GM23338 (cell line): ENCODE measurements around the gene CCDC177. TPM values are rescaled to one million over a fixed set of nuclear protein-coding genes. Genes with fewer than 3 reads are reported as not detected.
A peak's percentile ranks its signal among the peaks of the same experiment; 100 is the strongest.

Experiments used
- ATAC-seq: fragments of 200-7000 bp; cut with Tn5 transposase; 3 replicates; pipeline ENCODE4 v1.9.1; 2020
- DNase-seq: peaks from one replicate; pipeline ENCODE4 v3.0.0-alpha.2; 2015; ENCODE audit warnings: low spot score
- H2AFZ ChIP-seq: fragments of 200-600 bp; sonication (generic); 2 replicates; pipeline ENCODE4 v1.8.0; 2016; ENCODE audit warnings: antibody characterized with exemption, mild to moderate bottlenecking, moderate library complexity
- H3F3A ChIP-seq: fragments of 200-600 bp; sonication (generic); replicated peaks from 2 replicates; pipeline ENCODE4 v1.8.0; 2017; ENCODE audit warnings: antibody characterized with exemption, mixed run types, low read depth
- H3K27ac ChIP-seq: fragments of 200-600 bp; sonication (generic); 2 replicates; pipeline ENCODE4 v1.6.1; 2016; ENCODE audit warnings: low read depth
- H3K27me3 ChIP-seq: fragments of 200-600 bp; sonication (generic); 2 replicates; pipeline ENCODE4 v1.8.0; 2016; ENCODE audit warnings: mild to moderate bottlenecking, mixed run types, moderate library complexity; ENCODE audit not compliant: insufficient read depth
- H3K36me3 ChIP-seq: fragments of 200-600 bp; sonication (generic); 2 replicates; pipeline ENCODE4 v1.8.0; 2016; ENCODE audit warnings: mild to moderate bottlenecking; ENCODE audit not compliant: insufficient read depth
- H3K4me1 ChIP-seq: fragments of 200-600 bp; sonication (generic); 2 replicates; pipeline ENCODE4 v1.8.0; 2016; ENCODE audit warnings: mild to moderate bottlenecking, moderate library complexity; ENCODE audit not compliant: insufficient read depth
- H3K4me2 ChIP-seq: fragments of 200-600 bp; sonication (generic); 2 replicates; pipeline ENCODE4 v1.7.1; 2017; ENCODE audit warnings: mixed run types
- H3K4me3 ChIP-seq: fragments of 200-600 bp; sonication (generic); 2 replicates; pipeline ENCODE4 v1.6.1; 2016; ENCODE audit warnings: mixed run types
- H3K79me2 ChIP-seq: fragments of 200-600 bp; sonication (generic); replicated peaks from 2 replicates; pipeline ENCODE4 v1.8.0; 2017; ENCODE audit warnings: mild to moderate bottlenecking; ENCODE audit not compliant: insufficient read depth
- H3K9me2 ChIP-seq: fragments of 200-600 bp; sonication (generic); 2 replicates; pipeline ENCODE4 v1.8.0; 2017; ENCODE audit not compliant: insufficient read depth
- H4K20me1 ChIP-seq: fragments of 200-600 bp; sonication (generic); replicated peaks from 2 replicates; pipeline ENCODE4 v1.8.0; 2017; ENCODE audit warnings: mild to moderate bottlenecking; ENCODE audit not compliant: insufficient read depth
- H3K27ac Mint-ChIP-seq: 2 replicates; pipeline ENCODE4 v1.8.0; 2020; ENCODE audit warnings: inconsistent platforms, mild to moderate bottlenecking, moderate library complexity, mixed read lengths
- H3K27me3 Mint-ChIP-seq: 3 replicates; pipeline ENCODE4 v1.8.0; 2022; ENCODE audit warnings: low read depth, mild to moderate bottlenecking, moderate library complexity, mixed read lengths, inconsistent platforms; ENCODE audit not compliant: insufficient read depth, poor library complexity
- H3K36me3 Mint-ChIP-seq: 3 replicates; pipeline ENCODE4 v1.8.0; 2021; ENCODE audit warnings: low read depth, mild to moderate bottlenecking, inconsistent platforms, moderate library complexity, mixed read lengths
- H3K4me1 Mint-ChIP-seq: 3 replicates; pipeline ENCODE4 v1.8.0; 2020; ENCODE audit warnings: mild to moderate bottlenecking, inconsistent platforms, mixed read lengths
- H3K4me3 Mint-ChIP-seq: 3 replicates; pipeline ENCODE4 v1.8.0; 2021; ENCODE audit warnings: moderate library complexity, mild to moderate bottlenecking, inconsistent platforms, mixed read lengths
- H3K9me3 Mint-ChIP-seq: 3 replicates; pipeline ENCODE4 v1.8.0; 2020; ENCODE audit warnings: moderate library complexity, mild to moderate bottlenecking, inconsistent platforms, mixed read lengths
- CREB1 ChIP-seq: fragments of 250-450 bp; sonication (Bioruptor Pico); IDR thresholded peaks from 2 replicates; pipeline ENCODE4 v1.5.0; 2020; ENCODE audit warnings: low read depth, mild to moderate bottlenecking, moderate library complexity
- EZH2phosphoT487 ChIP-seq: fragments of 200-600 bp; sonication (generic); IDR thresholded peaks from one replicate; pipeline ENCODE4 v1.8.1; 2018; ENCODE audit warnings: antibody characterized with exemption; ENCODE audit not compliant: unreplicated experiment
- JUNB ChIP-seq: IDR thresholded peaks from one replicate; pipeline ENCODE4 v1.6.1; 2016; ENCODE audit warnings: antibody characterized with exemption; ENCODE audit not compliant: unreplicated experiment
- POLR2AphosphoS5 ChIP-seq: IDR thresholded peaks from 2 replicates; pipeline ENCODE4 v1.6.1; 2016; ENCODE audit warnings: antibody characterized with exemption, low read depth
- STAT1 ChIP-seq: IDR thresholded peaks from one replicate; pipeline ENCODE4 v1.6.1; 2016; ENCODE audit warnings: antibody characterized with exemption; ENCODE audit not compliant: unreplicated experiment
- ZNF331 ChIP-seq: fragments of 250-450 bp; sonication (Bioruptor Pico); IDR thresholded peaks from 2 replicates; pipeline ENCODE4 v1.5.0; 2020; ENCODE audit warnings: low read depth, mild to moderate bottlenecking, moderate library complexity
- ZNF462 ChIP-seq: fragments of 250-450 bp; sonication (Bioruptor Pico); IDR thresholded peaks from 2 replicates; pipeline ENCODE4 v1.5.0; 2020; ENCODE audit warnings: mild to moderate bottlenecking, moderate library complexity
- polyA plus RNA-seq: library from polyadenylated mRNA; unstranded; fragments of >200 nt; fragmentation: Nextera tagmentation; extraction: Ambion mirVana; gene quantifications from 2 replicates; pipeline ENCODE4 v1.2.1, GENCODE V29; 2016
- total RNA-seq: library from RNA; depleted of rRNA; stranded (reverse); fragments of >200 nt; shearing (Covaris generic); gene quantifications from 2 replicates; pipeline ENCODE4 v1.2.3, GENCODE V29; 2014
- TF ChIP-seq, protein P1 (sequence below), 2 experiments: fragments of 200-600 bp in 1 of 2; sonication (generic) in 1 of 2; conservative IDR thresholded peaks; 2 replicates each; pipeline versions ENCODE4 v1.5.1 to v1.6.1; 2016 to 2017; ENCODE audit warnings: antibody characterized with exemption in 2 of 2, low read depth in 2 of 2, mild to moderate bottlenecking in 2 of 2, moderate library complexity in 1 of 2

Gene CCDC177
- total and polyA plus RNA-seq, 2 experiments from 2014 or later: 0.18 to 1.7 TPM

DNA sequence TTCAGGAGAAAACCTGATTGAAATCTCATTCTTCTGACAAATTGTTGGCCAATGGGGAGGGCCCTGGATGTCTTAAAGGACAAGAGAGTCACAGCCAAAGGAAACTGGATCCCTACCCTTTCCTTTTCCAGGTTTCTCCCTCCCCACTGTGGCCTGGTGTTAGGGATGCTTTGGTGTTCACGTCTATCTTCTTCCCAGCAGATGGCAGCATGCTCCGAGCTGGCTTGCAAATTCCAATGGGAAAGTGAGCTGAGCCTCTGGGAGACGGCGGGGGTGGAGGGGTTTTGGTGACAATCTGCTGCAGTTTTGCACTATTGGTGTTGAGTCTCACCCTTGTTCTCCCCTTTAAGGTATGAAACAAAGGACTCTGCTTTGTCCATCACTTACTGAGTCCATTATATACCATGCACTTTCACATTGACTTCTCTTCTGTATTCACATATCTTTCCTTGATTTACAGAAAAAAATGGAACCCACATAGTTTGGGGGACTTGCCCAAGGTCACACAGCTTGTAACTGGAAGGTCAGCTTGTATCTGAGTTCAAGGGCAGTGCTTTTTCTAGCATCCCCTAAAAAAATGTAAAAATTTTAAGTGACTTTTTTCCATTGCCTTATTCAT lies 39.3 kb downstream of the CCDC177 start:
- DNase-seq (peak; percentile 89), ATAC-seq (peak; percentile 98)
- H3K4me2 ChIP-seq: no peak overlapping the region
- no peaks in the 10 kb centered on the region for H3K4me1 ChIP-seq
- no peaks in the 10 kb centered on the region for H3F3A ChIP-seq
- H4K20me1 ChIP-seq: no peaks in the 10 kb centered on the region
- H3K79me2 ChIP-seq: no peaks in the 10 kb centered on the region
- Mint-ChIP-seq H3K4me1 (no peaks in the 10 kb centered on the region), H3K9me3 (no peaks in the 10 kb centered on the region), H3K36me3 (no peaks in the 10 kb centered on the region), H3K27ac (no peak overlapping the region), H3K4me3 (no peak overlapping the region), H3K27me3 (peaks cover 2% of the 10 kb centered on the region)
- H3K4me3 ChIP-seq: no peak overlapping the region
- no peaks in the 10 kb centered on the region for H3K36me3 ChIP-seq
- no peaks in the 10 kb centered on the region for H3K27me3 ChIP-seq
- TF ChIP-seq, protein P1, sequence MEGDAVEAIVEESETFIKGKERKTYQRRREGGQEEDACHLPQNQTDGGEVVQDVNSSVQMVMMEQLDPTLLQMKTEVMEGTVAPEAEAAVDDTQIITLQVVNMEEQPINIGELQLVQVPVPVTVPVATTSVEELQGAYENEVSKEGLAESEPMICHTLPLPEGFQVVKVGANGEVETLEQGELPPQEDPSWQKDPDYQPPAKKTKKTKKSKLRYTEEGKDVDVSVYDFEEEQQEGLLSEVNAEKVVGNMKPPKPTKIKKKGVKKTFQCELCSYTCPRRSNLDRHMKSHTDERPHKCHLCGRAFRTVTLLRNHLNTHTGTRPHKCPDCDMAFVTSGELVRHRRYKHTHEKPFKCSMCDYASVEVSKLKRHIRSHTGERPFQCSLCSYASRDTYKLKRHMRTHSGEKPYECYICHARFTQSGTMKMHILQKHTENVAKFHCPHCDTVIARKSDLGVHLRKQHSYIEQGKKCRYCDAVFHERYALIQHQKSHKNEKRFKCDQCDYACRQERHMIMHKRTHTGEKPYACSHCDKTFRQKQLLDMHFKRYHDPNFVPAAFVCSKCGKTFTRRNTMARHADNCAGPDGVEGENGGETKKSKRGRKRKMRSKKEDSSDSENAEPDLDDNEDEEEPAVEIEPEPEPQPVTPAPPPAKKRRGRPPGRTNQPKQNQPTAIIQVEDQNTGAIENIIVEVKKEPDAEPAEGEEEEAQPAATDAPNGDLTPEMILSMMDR (conservative IDR thresholded peaks at IDR 0.05; ENCODE audit: low read depth in 2 of 2): peak; percentile 72 to 93
- TF ChIP-seq EZH2phosphoT487: no peak
- no peak for TF ChIP-seq POLR2AphosphoS5
- TF ChIP-seq ZNF331 (CRISPR knock-in tag): no peak
- TF ChIP-seq STAT1: no peak
- no peak for TF ChIP-seq ZNF462
- TF ChIP-seq JUNB: no peak
- 0 out of 2 replicates have a peak, but pooled peaks have one; percentile 12 for TF ChIP-seq CREB1
- no peak overlapping the region for H3K27ac ChIP-seq
- H2AFZ ChIP-seq: no peak overlapping the region
- no peaks in the 10 kb centered on the region for H3K9me2 ChIP-seq
